DMS153 treated with DMSO at 0.1 percent for 48 hours (cell line): ENCODE measurements around the gene GOLGA6L10.
"Not testable (repeated sequence)": the region's sequence is repeated elsewhere in the genome, so short reads cannot be mapped to it uniquely, and the experiment has no call there.

Experiments
- DNase-seq: peaks from one replicate; lab custom pipeline; 2025; ENCODE audit not compliant: unreplicated experiment; lab: John Stamatoyannopoulos, UW

Gene GOLGA6L10

GRCh38 chr15:82343851-82344250 is 5.4 kb downstream of the GOLGA6L10 start:
- not testable (repeated sequence) for DNase-seq

GRCh38 chr15:82342632-82343374 is 6.5 kb downstream of the GOLGA6L10 start:
- not testable (repeated sequence) for DNase-seq

GRCh38 chr15:82338573-82338972 is 10.7 kb downstream of the GOLGA6L10 start:
- not testable (repeated sequence) for DNase-seq

GRCh38 chr15:82338053-82338452 is 11.2 kb downstream of the GOLGA6L10 start:
- DNase-seq: not testable (repeated sequence)

- not testable (repeated sequence) for DNase-seq
Observed at GRCh38 chr15:82337051-82337450, 12.2 kb downstream of the GOLGA6L10 start.

- not testable (repeated sequence) for DNase-seq
Observed at GRCh38 chr15:82336180-82336647, 13.1 kb downstream of the GOLGA6L10 start.

- not testable (repeated sequence) for DNase-seq
Observed at GRCh38 chr15:82335006-82335405, 14.3 kb downstream of the GOLGA6L10 start.

- not testable (repeated sequence) for DNase-seq
Observed at GRCh38 chr15:82334554-82334932, 14.7 kb downstream of the GOLGA6L10 start.

GRCh38 chr15:82333603-82334553 is 15.4 kb downstream of the GOLGA6L10 start:
- not testable (repeated sequence) for DNase-seq

GRCh38 chr15:82332711-82333602 is 16.3 kb downstream of the GOLGA6L10 start:
- not testable (repeated sequence) for DNase-seq

GRCh38 chr15:82331576-82332304 is 17.5 kb downstream of the GOLGA6L10 start:
- DNase-seq: not testable (repeated sequence)

GRCh38 chr15:82330921-82331320 is 18.4 kb downstream of the GOLGA6L10 start:
- not testable (repeated sequence) for DNase-seq

- DNase-seq: not testable (repeated sequence)
Observed at GRCh38 chr15:82329039-82329438, 20.2 kb downstream of the GOLGA6L10 start.

GRCh38 chr15:82327372-82327771 is 21.9 kb downstream of the GOLGA6L10 start:
- not testable (repeated sequence) for DNase-seq

GRCh38 chr15:82326896-82327295 is 22.4 kb downstream of the GOLGA6L10 start:
- not testable (repeated sequence) for DNase-seq

- DNase-seq: not testable (repeated sequence)
Observed at GRCh38 chr15:82325646-82326045, 23.6 kb downstream of the GOLGA6L10 start.

- DNase-seq: not testable (repeated sequence)
Observed at GRCh38 chr15:82324831-82325230, 24.4 kb downstream of the GOLGA6L10 start.

GRCh38 chr15:82322488-82322887 is 26.8 kb downstream of the GOLGA6L10 start:
- not testable (repeated sequence) for DNase-seq

- DNase-seq: not testable (repeated sequence)
Observed at GRCh38 chr15:82320861-82321260, 28.4 kb downstream of the GOLGA6L10 start.
